DMS153 (cell line): Measurements from ENCODE around the gene CSN1S1.

ENCODE experiments used
- DNase-seq: peaks from one replicate; lab custom pipeline; 2025; lab: John Stamatoyannopoulos, UW

CSN1S1 gene

GRCh38 chr4:69994782-69995181 lies 63.9 kb downstream of the CSN1S1 start:
- DNase-seq: no peak

- no peak for DNase-seq
Observed at GRCh38 chr4:69995526-69996016, 64.7 kb downstream of the CSN1S1 start, which contains the start of gene STATH. Gene STATH (plus strand): TSS chr4:69995966. CDS start chr4:69998438, 2,472 bp downstream.
